Calu3 (cell line): ENCODE data around the gene PGM2L1. TPM values are rescaled to one million over a fixed set of nuclear protein-coding genes. Genes with fewer than 3 reads are reported as not detected.

ENCODE experiments used
- BruUV-seq: library from RNA; stranded (reverse); fragments of 400-500 nt; replicated peaks from 2 replicates; lab custom pipeline; 2021; lab: Mats Ljungman, UMichigan
- CTCF ChIA-PET: fragments of 300-600 bp; sonication (Branson Sonifier 250); formaldehyde crosslinking; loops from one replicate; lab custom pipeline; 2022; ENCODE audit warnings: antibody characterized with exemption; lab: Charles Lee
- DNase-seq: peaks from one replicate; pipeline ENCODE4 v3.0.0; 2022
- H3K27ac Mint-ChIP-seq: one replicate; pipeline ENCODE4 v1.8.0; 2022; ENCODE audit warnings: mixed read lengths; ENCODE audit not compliant: unreplicated experiment
- H3K27me3 Mint-ChIP-seq: one replicate; pipeline ENCODE4 v1.8.0; 2022; ENCODE audit warnings: mixed read lengths; ENCODE audit not compliant: unreplicated experiment
- H3K36me3 Mint-ChIP-seq: one replicate; pipeline ENCODE4 v1.8.0; 2022; ENCODE audit warnings: mild to moderate bottlenecking, moderate library complexity, mixed read lengths; ENCODE audit not compliant: insufficient read depth, unreplicated experiment
- H3K4me1 Mint-ChIP-seq: one replicate; pipeline ENCODE4 v1.8.0; 2022; ENCODE audit warnings: mild to moderate bottlenecking, low read depth, mixed read lengths; ENCODE audit not compliant: unreplicated experiment
- H3K4me3 Mint-ChIP-seq: one replicate; pipeline ENCODE4 v1.8.0; 2022; ENCODE audit warnings: mild to moderate bottlenecking, low read depth, moderate library complexity, mixed read lengths; ENCODE audit not compliant: unreplicated experiment
- H3K9me3 Mint-ChIP-seq: one replicate; pipeline ENCODE4 v1.8.0; 2022; ENCODE audit warnings: low read depth, mixed read lengths; ENCODE audit not compliant: unreplicated experiment
- CTCF ChIP-seq: fragments of 200-600 bp; IDR thresholded peaks from one replicate; pipeline ENCODE4 v1.8.0; 2022; ENCODE audit warnings: antibody characterized with exemption; ENCODE audit not compliant: unreplicated experiment
- intact Hi-C: fragments of 100-400 bp; cut with micrococcal nuclease; formaldehyde crosslinking; loops from one replicate; pipeline ENCODE4 v1.10.0; 2022; ENCODE audit not compliant: unreplicated experiment
- microRNA-seq: library from miRNA; unstranded; fragments of <30 nt; microRNA quantifications from one replicate; pipeline ENCODE4 v1.2.0, GENCODE V29; 2022
- total RNA-seq: library from RNA; stranded (reverse); gene quantifications from 2 replicates; pipeline ENCODE4 v1.2.3, GENCODE V29; 2022

PGM2L1 gene
- total RNA-seq, 1 experiment from 2014 or later: 7.2 TPM

GRCh38 chr11:74283580-74284180 is 114.6 kb downstream of the PGM2L1 start:
- H3K36me3 Mint-ChIP-seq: no peaks in the 10 kb centered on the region
- no TSS peak for BruUV-seq
- no peaks in the 10 kb centered on the region for H3K4me1 Mint-ChIP-seq
- no peak for DNase-seq
- intact Hi-C loops: no loop called here
- no peak for TF ChIP-seq CTCF
- H3K27ac Mint-ChIP-seq: no peak overlapping the region
- no peaks in the 10 kb centered on the region for H3K9me3 Mint-ChIP-seq
- peaks cover under 1% of the 10 kb centered on the region for H3K27me3 Mint-ChIP-seq
- CTCF ChIA-PET: interaction anchor here (0.6 kb wide), 1 partner anchor 209 kb away, joined by 3 read pairs; no protein-coding TSS in a partner anchor
- no peak overlapping the region for H3K4me3 Mint-ChIP-seq

GRCh38 chr11:74282914-74283371 is 115.3 kb downstream of the PGM2L1 start:
- BruUV-seq: no TSS peak
- Mint-ChIP-seq H3K27ac (no peak overlapping the region), H3K4me1 (no peaks in the 10 kb centered on the region), H3K9me3 (no peaks in the 10 kb centered on the region), H3K4me3 (no peak overlapping the region), H3K27me3 (peaks cover 8% of the 10 kb centered on the region), H3K36me3 (no peaks in the 10 kb centered on the region)
- intact Hi-C loops: no loop called here
- TF ChIP-seq CTCF: no peak
- CTCF ChIA-PET: interaction anchor here (0.6 kb wide), 1 partner anchor 210 kb away, joined by 3 read pairs; no protein-coding TSS in a partner anchor
- DNase-seq: no peak

GRCh38 chr11:74282421-74282820 is 115.8 kb downstream of the PGM2L1 start:
- no peaks in the 10 kb centered on the region for H3K9me3 Mint-ChIP-seq
- no TSS peak for BruUV-seq

GRCh38 chr11:74280494-74280893 is 117.7 kb downstream of the PGM2L1 start:
- H3K4me1 Mint-ChIP-seq: no peaks in the 10 kb centered on the region
- CTCF ChIA-PET: no interaction called here
- TF ChIP-seq CTCF: no peak
- DNase-seq: no peak
- no peaks in the 10 kb centered on the region for H3K36me3 Mint-ChIP-seq
- H3K27me3 Mint-ChIP-seq: peaks cover 25% of the 10 kb centered on the region
- no TSS peak for BruUV-seq
- no peak overlapping the region for H3K4me3 Mint-ChIP-seq
- H3K9me3 Mint-ChIP-seq: no peaks in the 10 kb centered on the region
- H3K27ac Mint-ChIP-seq: no peak overlapping the region
- intact Hi-C loops: no loop called here

More at GRCh38 chr11:74282421-74282820, 115.8 kb downstream of the PGM2L1 start:
- intact Hi-C loops: no loop called here
- Mint-ChIP-seq H3K27ac (no peak overlapping the region), H3K4me3 (no peak overlapping the region), H3K4me1 (no peaks in the 10 kb centered on the region), H3K36me3 (no peaks in the 10 kb centered on the region), H3K27me3 (peaks cover 13% of the 10 kb centered on the region)
- TF ChIP-seq CTCF: no peak
- DNase-seq: no peak
- CTCF ChIA-PET: no interaction called here

Small RNA genes within 50 kb of the gene (microRNA-seq; reads per million reads assigned to microRNA genes)
- gene MIR548AL: not detected

Other genes starting within 250 kb of the PGM2L1 start
- gene C2CD3, start 227.4 kb downstream of the PGM2L1 start, total RNA-seq: 22.2 and 26.9 TPM in 2 replicates
- 48.0 and 55.0 TPM in 2 replicates for gene PPME1, start 227.1 kb downstream of the PGM2L1 start, total RNA-seq
- gene P4HA3, start 86.8 kb downstream of the PGM2L1 start, total RNA-seq: not detected in 2 replicates
- gene KCNE3, start 69.1 kb upstream of the PGM2L1 start, total RNA-seq: 1.5 and 3.8 TPM in 2 replicates
- 7.8 and 10.9 TPM in 2 replicates for gene LIPT2, start 95.3 kb upstream of the PGM2L1 start, total RNA-seq
- gene POLD3, start 194.1 kb upstream of the PGM2L1 start, total RNA-seq: 25.1 and 26.0 TPM in 2 replicates